Activated CD4-positive, alpha-beta T cell treated with anti-CD3 and anti-CD28 coated beads, Interleukin-2, amount 50 U/mL, for 1 hour (primary cell): ENCODE measurements around the gene CHN1.

ENCODE experiments used
- DNase-seq: peaks from one replicate; pipeline ENCODE4 v3.0.0-alpha.2; 2020

CHN1 gene

DNA sequence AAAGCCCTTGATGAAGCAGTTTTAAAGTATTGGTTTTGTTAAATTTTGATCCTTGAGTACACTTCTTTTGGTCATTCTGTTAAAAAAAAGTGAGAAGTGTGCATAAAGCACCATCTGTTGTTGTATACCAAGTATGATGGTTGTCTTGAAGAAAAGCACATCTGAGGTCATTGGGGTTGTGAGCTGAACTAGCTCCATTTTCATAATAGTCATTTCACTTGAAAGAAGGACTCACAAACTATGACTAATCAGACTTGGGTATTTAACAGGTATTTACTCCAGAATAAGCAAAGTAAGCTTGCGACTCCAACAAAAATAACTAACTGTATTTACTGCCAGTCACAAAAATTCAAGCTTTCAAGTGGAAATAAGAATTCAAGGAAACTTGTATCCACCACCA, 35.1 kb downstream of the CHN1 start:
- no peak for DNase-seq

DNA sequence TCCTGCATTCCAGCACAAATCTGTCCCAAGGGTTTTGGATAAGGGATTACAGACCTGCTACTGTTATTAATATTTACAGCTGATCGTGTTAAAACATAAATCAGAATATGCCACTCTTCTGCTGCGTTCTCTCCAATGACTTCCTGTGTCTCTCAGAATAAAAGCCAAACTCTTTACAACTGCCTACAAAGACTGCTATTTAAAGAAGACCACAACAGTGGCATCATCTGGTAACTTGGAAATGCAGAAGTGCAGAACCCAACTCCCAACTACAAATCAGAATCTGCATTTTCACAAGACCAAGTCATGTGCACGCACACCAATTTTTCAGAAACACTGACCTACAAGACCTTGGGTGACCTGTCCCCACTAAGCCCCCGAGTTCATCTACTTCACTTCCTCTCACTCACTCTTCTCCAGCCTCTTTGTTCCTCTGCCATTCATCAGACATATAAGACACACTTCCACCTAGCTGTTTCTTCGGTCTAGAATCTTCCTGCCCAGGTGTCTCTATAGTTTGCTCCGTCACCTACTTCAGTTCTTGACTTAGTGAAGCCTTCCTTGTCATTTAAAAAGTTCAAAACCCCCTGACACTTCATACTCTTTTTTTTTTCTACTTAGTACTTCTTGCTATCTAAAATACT, 36.0 kb downstream of the CHN1 start:
- DNase-seq = no peak

DNA sequence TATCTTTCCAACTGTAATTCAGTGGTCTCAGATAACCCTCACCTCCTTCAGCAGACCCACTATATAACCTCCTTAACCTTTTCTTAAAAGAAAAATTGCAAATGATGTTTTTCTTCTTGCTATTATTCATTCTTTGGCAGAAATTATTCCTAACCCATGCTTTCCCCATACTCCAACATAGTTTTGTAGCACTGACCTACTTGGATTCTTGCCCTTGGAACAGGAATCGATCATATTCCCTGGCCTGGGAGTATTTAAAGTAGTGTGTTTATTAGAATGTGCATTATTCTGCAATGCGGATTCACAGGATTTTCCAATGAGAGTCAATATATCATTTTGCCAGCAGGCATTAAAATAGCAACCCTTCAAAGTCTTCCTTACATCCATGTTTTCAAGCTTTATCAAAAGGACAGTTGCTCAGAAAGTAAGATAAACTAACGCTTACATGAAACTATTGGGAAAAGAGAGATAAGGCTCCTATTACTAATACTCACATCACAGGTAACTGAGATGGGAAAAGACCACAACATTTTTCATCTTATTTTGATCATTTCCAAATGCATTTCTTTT, 37.4 kb downstream of the CHN1 start:
- DNase-seq = no peak

DNA sequence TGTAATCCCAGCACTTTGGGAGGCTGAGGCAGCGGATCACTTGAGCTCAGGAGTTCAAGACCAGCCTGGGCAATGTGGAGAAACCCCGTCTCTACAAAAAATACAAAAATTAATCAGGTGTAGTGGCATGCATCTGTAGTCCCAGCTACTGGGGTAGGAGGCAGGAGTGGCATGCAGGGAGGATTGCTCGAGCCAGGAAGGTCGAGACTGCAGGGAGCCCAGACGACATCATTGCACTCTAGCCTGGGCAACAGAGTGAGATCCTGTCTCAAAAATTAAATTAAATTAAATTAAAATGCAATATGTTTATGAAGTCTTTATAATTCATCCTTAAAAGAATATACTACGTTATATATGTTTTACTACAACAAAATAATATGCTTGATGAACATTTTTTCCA, 38.1 kb downstream of the CHN1 start:
- no peak for DNase-seq

DNA sequence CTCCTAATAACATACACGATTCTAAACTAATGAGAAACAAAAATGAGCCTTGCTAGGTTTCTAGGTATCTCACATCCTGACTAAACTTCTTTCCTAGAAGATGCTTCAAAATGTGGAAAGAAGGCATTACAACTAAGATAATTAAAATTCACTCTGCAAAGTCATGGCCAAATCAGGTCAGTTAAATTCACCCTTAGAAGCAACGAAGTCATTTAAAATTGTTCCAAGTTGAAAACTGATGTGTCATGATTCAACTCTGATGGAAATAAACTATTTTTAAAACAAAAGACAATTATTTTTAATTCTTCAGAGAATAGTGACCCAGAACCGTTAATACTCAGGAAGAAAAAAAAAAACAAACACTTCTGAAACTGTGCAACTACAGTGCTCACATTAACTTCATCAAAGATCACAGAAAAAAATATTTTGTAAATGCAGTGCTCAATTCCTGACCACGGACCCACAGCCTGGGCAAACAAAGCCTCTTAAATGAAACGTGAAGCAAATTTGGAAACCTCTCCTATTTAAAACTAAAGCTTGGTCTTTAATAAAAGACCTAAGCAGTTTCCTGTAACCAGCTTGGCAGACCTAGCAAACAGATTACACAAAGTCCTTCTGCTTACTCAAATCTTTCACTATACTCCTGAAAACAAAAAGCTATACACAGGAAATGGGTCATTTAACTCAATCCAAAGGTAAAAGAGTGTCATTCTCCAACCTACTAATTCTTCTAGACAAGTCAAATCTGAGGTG, 39.0 kb downstream of the CHN1 start:
- no peak for DNase-seq

DNA sequence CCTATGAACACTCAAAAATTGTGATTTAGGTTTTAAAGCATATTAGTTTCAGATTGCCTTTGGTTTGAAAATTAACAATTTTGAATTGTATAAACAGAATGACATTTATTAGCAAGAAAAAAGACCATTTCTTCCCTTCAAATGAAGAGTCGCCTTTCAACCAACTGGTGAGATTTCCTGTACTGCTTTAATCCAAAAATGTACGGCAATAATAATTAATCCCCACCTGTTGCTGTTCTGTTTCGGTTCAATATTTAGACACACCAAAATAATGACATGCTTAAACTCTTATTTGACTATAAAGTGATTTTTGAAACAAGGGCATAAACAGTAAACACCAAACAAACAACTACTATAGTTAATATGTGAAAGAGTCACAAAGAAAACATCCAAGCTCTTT, 39.6 kb downstream of the CHN1 start:
- DNase-seq = no peak

DNA sequence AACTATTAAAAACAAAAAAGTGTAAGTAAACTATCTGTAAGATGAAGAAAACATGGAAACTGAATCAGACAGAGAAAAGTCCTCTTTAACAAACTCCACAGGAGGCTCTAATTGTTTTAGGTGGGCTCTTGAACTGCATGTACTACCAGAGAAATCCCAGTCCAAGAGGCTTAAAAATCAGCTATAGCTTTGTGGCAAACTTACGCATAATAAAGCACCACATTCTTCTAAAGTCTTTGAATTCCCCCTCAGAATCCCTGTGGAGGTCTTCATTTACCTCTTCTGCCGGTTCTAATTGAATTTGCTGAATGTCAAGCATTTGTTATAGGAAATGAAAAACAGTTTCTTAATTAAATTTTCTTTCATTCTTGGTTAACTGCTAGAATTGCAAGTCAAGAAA, 40.8 kb downstream of the CHN1 start:
- no peak for DNase-seq

DNA sequence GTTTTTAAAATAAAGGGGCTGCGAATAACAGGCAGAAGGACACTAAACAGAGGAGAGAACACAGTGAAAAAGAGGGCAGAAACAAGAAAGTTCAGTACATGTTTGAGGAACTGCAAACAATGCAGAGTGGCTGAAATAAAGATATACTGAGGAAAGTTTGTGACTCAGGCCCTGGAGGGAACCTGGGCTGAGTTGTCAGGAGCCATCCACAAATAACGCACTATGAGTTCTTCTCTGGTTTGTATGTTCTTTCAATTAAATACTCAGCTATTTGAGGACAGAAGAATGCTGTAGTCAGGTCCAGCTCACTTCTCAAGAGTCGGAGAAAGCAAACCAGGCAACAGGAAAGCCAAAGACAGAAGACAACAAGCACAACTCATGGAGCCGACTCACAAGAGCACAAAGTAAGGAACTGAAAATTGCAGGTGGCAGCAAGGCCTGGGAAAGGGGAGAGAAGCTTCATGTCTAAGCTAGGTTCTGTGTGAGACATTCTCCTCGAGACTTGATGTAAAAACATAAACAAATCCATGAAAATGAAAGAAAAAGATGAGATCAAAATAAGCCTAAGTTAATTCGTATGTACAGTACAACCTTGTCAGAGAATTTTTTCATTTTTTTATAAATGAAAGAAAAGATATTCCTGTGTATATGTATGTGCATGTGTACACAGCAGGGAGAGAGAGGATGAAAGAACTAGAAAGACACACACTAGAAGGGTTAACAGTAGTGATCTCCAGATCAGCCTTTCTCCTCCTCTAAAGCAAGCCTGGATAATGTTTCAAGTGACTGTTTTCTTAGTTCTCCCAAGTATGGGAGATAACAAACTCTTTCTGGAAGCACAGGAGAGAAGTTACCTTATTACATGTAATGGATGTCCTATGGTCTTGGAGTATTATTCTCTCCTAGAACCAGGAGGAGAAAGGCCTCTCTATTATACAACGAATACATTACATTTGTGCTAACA, 41.5 kb downstream of the CHN1 start:
- DNase-seq = no peak

DNA sequence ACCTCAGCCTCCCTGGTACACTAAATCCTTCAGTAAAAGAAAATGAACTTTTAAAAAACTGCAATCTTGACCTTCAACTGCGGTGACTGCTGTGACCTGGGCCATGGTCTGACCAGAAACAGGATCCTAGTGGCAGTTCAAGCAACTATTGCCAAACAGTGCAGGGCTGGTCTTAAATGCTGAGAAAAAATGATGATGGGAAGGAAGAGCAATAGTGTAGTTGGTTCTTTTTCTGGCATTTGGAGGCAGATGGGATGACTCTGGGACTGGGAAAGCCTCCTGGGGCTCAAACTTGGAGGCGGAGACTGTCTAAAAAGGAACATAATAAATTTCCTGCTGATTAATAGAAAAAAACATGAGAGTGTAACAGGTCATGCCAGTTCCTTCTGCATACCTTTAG, 45.4 kb downstream of the CHN1 start:
- DNase-seq = no peak

DNA sequence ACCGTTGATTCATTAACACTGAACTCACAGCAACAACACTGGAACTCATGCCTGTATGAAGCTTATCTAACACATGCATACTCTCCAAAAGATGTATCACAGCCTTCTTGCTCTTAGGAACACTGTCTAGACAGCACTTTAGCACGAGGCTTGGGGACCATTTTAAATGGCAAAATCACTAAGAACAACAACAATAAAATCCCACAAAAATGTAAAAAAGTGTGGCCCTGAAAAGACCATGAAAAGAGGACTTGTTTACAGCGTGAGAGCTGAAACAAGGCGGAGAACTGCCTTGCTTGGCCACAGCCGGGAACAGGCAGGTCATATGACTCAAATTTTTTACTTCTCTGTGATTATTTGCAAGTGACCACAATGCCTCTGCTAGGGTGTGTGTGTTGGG, 48.1 kb downstream of the CHN1 start:
- DNase-seq = no peak

DNA sequence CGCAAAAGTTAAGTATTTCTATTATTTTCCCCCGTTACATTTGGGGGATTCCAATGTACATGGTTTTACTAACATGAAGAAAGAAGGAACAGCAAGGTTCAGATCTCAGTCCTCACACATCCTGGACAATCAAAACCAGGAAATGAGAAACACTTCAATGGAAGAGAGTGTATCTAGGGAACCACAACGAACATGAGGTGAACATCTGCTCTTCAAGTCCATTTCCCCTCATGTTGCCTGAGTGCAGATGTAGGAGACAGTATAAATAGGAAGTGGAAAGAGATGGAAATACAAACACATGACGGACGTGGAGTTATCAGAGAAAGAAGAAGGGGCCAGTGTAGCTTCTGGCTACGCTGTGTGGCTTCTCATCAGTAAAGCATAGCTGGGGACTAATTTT, 52.6 kb downstream of the CHN1 start:
- DNase-seq = no peak

DNA sequence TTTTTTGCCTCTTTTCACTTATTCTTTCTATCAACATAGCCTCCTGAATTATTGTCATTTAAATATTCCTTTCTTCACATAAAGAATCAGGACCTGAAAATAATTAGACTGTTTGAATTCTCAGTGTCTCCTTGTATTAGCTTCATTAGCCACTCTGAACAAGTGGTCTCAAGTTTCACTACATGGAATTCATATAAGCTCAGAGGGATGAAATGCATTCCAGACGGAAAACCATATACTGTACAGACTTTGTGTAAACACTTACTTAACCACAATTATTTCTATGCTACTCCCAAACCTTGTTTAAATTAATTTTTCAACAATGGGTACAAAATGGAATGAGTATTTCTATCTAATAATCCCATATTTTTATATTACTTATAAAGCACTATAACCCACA, 53.4 kb downstream of the CHN1 start:
- DNase-seq = no peak

DNA sequence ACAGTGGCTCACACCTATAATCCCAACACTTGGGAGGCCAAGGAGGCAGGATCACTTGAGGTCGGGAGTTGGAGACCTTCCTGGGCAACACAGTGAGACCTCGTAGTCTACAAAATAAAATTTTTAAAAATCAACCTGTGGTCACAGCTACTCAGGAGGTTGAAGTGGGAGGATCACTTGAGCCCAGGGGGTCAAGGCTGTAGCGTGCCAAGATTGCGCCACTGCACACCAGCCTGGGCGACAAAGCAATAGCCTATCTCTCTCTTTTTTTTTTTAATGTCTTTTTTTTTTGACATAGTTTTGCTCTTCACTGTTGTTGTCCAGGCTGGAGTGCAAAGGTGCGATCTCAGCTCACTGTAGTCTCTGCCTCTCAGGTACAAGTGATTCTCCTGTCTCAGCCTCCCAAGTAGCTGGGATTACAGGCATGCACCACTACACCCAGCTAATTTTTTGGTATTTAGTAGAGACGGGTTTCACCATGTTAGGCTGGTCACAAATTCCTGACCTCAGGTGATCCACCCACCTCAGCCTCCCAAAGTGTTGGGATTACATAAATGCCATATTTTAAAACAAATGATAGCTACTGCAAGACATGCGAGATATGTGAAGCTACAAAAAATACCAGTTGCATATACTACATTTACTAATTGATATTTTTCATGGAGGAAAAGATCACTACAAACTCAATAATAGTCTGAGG, 55.0 kb downstream of the CHN1 start:
- DNase-seq = no peak

DNA sequence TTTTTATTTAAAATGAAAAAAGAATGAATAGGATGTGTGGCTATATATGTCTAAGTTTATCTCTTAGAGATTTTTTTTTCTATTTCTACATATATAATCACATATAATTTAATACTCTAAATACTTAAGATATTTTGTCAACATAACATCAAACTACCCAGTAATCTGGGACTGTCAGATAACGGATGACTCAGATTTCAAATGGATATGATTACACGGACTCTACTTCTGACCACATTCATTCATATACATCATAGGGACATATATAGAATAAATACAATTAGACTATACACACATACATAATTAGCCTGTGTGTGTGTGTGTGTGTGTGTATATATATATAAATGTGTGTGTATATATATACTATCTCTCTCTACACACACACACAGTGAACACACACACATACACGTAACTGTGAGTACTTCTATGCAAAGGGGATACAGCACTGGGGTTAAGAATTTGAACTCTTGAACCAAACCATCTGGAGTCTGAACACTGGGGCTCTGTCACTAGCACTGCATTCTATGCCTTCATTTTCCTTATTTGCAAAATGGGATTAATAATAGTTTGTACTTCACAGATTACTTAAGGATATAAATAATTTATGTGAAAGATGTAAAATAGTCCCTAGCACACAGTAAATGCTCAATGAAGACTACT, 59.5 kb downstream of the CHN1 start:
- DNase-seq = no peak

DNA sequence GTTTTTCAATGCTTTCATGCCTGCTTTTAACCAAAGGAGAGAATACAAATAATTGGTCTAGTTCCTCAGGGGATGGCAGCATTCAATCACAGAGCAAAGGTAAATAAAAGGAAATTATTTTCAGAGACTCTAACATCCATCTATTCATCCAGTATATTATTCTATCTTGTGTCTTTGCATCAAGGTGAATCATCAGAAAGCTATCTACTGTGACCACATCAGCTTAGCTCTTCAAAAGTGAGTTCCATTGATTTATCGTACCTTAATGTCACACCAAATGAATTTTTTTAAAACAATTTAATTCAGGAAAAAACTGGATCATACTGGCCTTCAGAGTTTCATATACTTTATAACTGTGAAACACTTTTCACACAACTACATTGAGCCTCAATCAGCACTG, 66.1 kb downstream of the CHN1 start:
- no peak for DNase-seq

DNA sequence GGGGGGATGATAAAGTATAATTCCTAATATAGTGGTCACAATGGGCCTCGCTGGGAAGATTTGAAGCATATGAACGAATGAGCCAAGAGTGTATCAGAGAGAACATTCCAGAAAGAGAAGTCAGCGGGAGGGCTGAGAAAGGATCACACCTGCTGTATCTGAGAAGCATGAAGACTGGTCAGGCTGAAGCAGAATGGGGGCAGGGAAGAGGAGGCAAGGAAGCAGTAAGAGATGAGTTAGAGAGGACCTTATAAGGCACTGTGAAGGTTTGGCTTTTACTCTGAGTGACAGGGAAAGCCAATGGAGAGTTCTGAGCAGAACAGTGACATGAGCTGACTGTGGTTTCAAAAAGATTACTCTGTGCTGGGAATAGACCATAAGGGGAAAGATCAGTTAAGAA, 73.5 kb downstream of the CHN1 start:
- DNase-seq = no peak

DNA sequence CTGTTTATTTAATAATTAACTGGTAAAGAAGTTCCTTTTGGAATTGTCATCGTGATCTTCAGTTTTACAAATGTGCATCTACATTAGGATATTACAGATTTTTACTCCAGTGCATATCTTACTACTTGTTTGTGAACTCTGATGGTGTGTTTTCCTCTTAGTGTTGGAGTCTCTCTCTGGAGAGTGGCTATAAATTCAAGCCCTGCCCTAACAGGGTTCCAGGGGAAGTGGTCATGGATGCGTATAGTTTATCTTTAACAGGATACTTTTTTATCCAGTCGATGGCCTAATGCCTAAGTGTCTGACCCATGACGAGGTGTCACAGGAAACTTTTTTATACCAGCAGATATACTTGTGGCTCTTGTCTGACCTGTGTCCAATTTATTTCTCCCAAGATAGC, 75.4 kb downstream of the CHN1 start:
- no peak for DNase-seq

DNA sequence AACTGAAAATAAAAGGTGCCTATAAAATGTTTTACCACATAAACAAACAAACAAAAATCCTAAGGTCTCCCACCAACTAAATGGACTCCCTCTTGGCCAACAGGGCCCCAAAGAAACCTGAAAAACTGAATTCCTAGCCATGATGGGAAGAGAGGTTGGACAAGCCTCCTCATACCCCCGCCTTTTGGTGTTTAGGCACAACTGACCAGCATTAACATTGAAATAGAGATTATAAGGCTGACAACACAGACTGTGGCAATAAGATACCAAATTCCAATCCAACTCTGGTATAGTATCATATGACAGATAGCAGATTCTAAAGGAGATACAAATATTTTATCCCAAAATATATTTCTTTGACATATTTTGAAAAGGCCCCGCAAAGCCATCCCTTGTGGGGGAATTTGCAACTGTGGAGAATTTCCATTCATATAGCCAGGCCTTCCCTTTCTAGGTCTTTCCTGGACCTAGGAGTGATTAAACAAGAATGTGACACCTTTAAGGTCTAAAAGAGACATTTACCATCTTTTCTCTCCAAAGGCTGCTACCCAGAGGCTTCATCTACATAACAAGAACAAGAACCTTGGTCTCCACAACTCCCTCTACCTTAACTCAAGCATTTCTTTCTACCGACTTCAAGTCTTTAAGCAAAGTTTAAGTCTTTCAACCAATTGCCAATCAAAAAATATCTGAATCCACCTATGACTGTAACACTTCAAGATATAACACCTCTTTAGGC, 80.0 kb downstream of the CHN1 start:
- DNase-seq = no peak

DNA sequence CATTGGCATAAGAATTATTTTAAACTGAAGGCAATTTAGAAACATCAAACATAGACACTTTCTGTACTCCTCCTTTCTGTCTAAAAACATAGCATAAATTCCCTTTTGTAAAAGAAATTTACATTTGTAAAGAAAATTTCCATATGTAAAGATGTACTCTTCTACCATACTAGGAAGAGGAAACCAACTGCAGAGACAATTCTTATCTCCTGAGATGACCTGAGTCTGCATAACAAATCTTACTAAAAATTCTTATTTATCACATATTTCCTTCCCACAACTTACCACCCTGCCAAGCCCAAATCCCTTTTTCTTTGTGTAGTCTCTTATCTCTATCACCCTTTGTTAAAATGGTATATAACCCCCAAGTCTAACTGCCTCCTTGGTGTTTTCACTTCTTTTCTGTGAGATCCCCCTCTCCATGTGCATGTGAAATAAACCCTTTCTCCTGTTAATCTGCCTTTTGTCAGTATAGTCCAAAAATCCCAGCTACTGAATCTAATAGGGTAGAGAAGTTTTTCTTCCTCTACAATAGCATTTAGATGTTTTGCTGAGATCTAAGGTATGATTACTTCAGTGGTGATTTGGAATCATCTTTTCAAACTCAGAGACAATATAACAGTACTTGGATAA, 81.0 kb downstream of the CHN1 start:
- DNase-seq = no peak

DNA sequence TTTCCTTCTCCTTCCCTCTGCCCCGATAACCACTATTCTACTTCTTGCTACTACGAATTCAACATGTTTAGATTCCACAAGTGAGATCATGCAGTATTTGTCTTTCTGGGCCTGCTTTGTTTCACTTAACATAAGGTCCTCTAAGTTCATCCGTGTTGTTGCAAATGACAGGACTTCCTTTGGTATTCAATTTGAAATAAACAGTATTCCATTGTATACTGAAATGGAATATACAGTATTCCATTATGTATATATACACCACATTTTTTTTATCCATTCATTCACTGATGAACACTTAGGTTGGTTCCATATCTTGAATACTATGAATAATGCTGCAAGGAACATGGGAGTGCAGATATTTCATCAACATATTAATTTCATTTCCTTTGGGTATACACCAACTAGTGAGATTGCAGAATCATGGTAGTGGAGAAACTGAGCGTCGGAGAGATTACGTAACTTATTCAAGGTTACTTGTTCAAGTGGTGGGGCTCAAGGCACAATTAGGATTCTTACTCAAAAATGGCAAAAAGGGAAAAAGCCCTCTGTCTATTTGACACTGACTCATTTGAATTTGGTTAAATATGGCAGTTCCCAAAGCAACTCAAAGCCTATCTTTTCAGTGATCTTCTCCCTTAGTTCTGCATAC, 85.1 kb downstream of the CHN1 start:
- no peak for DNase-seq
